D341Med (cell line): ENCODE data around the gene LCNL1.
A peak's percentile ranks its signal among the peaks of the same experiment; 100 is the strongest.
"Not testable (repeated sequence)": the region's sequence is repeated elsewhere in the genome, so short reads cannot be mapped to it uniquely, and the experiment has no call there.

Experiments
- DNase-seq: peaks from one replicate; pipeline ENCODE4 v3.0.0; 2012; ENCODE audit warnings: low spot score

The LCNL1 gene

DNA sequence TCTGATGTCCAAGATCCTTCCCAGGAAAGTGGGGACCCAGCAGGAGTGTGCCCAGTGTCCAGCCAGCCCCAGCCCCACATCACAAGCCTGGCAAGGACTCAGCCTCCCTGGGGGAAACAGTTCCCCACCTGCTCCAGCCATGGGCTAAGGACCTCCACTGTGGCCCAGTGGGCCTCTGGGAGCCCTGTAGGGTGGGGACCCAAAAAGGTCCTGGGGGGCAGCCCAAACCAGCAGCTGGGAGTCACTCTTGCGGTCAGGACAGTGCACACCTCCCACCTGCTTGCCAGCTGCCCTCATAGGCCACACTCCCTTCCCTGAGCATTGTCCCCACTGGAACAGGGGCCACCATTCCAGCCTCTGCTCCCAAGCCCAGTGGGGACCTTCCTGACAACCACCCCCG lies 43.6 kb downstream of the LCNL1 start:
- DNase-seq: no peak

GRCh38 chr9:137026828-137027227 lies 44.0 kb downstream of the LCNL1 start:
- DNase-seq: no peak

DNA sequence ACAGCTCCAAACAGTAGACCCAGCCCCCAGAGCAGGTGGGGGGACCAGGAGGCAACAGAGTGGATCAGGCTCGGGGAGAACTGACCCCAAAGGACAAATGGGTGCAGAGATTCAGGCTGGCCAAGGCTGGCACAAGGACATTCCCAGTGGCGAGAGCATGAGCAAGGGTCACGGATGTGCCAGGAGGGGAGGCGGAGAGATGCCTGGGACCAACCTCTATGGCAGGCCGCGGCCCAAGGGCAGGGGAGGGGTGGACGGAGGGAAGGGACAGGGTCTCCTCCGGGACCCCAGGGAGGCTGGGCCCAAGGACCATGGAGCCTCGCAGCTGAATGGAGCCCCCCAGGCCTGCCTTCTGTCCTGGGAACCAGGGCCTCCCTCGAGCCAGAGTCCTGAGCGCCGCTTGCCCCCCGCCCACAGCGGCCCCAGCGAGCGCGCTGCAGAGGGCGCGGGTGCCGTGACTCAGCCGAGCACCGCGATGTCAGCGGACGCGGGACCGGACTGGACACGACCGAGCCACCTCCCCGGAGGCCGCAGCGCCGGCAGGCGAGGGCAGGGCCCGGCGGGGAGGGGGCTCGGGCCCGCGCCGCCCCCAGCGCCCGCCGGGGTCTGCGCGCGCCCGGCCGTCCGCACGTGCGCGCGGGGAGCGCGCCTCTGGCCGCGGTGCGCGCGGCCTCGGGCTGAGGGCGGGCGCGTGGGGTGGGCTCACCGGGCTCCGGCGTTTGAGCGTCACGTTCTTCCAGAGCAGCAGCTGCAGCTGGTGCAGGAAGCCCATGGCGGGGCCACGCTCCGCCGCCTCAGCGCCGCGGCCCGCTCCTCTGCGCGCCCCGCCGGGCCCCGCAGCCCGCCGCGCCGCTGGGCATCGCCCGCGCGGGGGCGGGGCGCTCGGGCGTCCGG lies 44.8 kb downstream of the LCNL1 start, which contains the start of gene ABCA2:
ABCA2 (minus strand) TSS at position 869 of the 894 bp plus-strand sequence; CDS start at position 772, 97 bp downstream.
- no peak for DNase-seq

GRCh38 chr9:137028263-137029057 lies 45.7 kb downstream of the LCNL1 start:
- peak; percentile 95 for DNase-seq

DNA sequence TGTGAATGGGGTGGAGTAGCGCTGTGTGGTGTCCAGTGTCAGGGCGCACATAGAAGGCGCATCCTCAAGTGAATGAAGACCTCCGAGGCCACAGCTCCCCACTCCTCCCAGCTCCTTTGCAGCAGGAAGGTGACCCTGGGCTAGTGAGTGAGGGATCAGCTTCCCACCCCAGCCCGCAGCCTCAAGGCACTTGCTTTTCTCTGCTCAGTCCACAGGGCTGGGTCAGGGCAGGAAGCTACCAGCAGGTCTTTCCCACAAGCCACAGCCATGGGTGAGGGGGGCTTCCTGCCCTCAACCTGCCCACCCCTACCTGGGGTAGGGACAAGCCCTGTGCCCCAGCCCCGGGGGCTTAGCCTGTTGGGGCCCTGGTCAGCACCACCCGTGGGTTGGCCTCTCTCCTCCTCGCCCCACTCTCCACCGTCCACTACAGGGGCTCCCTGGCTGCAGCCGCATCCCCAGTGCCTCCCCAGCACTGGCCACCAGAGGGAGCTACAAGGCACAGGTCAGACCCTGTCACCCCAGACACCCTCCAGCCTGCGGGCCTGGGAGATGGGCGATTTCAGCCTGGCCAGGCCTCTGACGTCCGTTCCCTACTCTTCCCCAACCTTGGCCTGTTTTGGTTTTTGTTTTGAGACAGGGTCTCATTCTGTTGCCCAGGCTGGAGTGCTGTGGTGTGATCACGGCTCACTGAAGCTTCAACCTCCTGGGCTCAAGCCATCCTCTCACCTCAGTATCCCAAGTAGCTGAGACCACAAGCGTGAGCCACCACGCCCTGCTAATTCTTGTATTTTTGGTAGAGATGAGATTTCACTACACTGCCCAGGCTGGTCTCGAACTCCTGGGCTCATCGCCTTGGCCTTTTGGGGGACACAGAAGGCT lies 46.5 kb downstream of the LCNL1 start:
- DNase-seq: peak; percentile 76

GRCh38 chr9:137030006-137030405 lies 47.2 kb downstream of the LCNL1 start:
- no peak for DNase-seq

DNA sequence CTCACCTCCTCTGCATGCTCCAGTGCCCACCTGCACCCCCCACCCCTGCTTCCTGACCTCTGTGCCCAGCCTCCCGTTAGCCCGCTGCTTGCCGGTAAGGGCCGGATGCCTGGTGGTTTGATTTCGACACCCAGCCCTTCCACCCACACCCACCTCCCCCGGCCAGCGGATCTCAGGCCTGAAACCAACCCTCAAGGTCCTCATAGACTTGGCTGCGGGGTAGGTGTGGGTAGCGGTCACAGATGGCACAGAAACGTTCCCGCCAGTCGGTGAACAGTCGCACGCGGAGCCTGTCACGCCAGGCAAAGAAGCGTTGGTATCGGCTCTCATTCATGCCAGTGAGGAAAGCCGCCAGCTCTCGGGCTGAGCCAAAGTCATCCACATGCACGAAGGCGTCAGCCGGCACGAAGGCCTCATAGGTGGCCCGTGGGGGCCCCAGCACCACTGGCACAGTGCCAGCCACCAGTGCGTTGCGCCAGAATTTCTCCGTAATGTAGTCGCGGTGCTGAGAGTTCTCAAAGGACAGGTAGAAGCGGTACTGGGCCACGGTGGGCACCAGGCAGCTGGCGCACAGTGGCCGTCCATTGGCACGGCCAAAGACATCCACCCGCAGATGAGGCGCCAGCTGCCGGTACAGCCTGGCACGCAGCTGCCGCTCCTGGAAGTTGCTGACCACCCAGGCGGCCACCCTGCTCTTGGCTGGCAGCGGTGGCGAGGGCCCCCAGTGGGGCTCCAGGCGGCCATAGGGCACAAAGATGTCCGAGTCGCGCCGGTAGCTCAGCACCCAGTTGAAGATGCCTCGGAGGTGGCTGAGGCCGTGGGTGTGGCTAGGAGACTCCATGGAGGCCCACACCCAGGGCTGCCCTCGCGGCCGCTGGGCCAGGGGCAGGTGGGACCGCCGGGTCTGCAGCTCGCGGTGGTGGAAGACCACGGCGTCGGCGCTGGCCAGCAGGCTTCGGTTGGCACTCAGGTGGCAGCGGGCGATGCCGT lies 48.0 kb downstream of the LCNL1 start:
- DNase-seq: no peak

DNA sequence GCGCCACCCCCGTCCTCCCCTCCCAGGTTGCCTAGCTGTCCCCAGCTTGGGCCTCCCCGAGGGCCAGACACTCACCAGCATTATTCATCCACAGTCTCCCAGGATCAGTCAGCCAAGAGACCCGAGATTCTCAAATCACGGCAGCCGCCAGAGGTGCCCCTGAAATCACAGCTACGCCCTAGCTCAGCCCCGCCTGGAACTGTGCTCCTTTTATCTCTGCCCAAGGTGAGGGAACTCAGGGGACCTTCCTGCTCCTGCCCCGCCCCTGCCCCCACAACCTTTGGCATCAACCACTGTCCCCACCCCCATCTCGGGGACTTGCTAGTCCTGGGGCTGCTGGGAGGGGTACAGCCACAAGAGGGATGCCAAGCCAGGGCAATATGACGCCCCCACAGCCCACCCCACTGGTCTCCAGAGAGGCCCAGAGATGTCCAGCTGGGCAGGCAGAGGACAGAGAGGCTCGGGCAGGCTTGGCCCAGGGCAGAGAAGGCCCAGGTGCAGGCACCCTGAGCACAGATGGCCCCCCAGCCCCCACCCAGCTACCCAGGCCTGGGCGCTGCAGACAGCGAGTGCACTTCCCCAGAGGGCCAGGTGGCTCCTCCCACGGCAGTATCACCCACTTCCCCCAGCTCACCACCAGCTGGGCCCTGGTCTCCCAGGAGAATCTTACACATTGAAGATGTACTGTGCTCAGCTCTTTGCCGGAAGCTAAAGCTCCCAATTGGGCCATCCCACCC lies 49.3 kb downstream of the LCNL1 start, which contains the start of gene FUT7:
FUT7 (minus strand) TSS at position 185 of the 737 bp plus-strand sequence; CDS start at position 88, 97 bp downstream.
- peak; percentile 61 for DNase-seq

DNA sequence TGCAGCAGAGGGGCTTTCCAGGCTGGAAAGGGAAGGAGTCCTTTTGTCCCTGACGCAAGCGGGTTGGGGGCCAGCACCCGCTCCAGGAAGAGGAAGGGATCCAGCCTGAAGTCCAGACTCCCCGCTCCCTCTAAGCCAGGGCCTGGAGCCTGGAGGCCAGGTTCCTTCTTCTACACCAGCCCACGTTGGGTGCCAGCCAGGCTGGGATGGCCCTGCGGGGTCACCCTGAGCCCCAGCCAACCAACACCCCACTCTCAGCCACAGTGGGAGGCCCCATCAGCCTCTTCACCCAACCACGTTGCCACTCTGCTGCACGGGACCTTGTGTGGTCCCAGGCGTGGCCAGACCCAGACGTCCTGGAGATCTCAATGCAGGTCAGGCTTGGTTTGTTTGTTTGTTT lies 50.1 kb downstream of the LCNL1 start:
- no peak for DNase-seq

- not testable (repeated sequence) for DNase-seq
Observed at GRCh38 chr9:137033481-137033880, 50.7 kb downstream of the LCNL1 start.

- DNase-seq: no peak
Observed at GRCh38 chr9:137034039-137034708, 51.4 kb downstream of the LCNL1 start.

GRCh38 chr9:137034709-137035506 lies 52.1 kb downstream of the LCNL1 start:
- DNase-seq: peak; percentile 90
